HEK293 (cell line): ENCODE data around the gene SCN1A.

ENCODE experiments used
- REPIN1 ChIP-seq: fragments of 450-650 bp; formaldehyde crosslinking; IDR thresholded peaks from 2 replicates; pipeline ENCODE4 v1.5.1; 2017; ENCODE audit warnings: missing biosample characterization, missing genetic modification characterization, low read depth
- ZNF266 ChIP-seq: fragments of 450-650 bp; formaldehyde crosslinking; IDR thresholded peaks from 2 replicates; pipeline ENCODE4 v1.5.1; 2016; ENCODE audit warnings: missing biosample characterization, missing genetic modification characterization, low read depth
- TF ChIP-seq, protein P1 (sequence below): fragments of 450-650 bp; formaldehyde crosslinking; IDR thresholded peaks from 2 replicates; pipeline ENCODE4 v1.5.1; 2016; ENCODE audit warnings: missing biosample characterization, missing genetic modification characterization
- TF ChIP-seq, protein P2 (sequence below): fragments of 450-650 bp; formaldehyde crosslinking; IDR thresholded peaks from 2 replicates; pipeline ENCODE4 v1.5.1; 2017; ENCODE audit warnings: missing biosample characterization, missing genetic modification characterization

DNA sequence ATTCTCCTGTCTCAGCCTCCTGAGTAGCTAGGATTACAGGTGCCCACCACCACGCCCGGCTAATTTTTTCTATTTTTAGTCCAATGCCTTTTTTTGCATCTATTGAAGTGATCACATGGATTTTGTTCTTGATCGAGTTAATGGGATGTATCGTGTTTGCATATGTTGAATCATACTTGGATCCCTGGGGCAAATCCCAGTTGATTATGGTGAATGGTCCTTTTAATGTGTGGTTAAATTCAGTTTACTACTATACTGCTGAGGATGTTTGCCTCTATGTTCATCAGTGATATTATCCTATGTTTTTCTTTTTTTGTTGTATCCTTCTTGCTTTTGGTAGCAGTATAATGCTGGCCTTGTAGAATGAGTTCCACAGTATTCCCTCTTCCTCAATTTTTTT, 166.0 kb downstream of the SCN1A start:
- TF ChIP-seq, protein P1, sequence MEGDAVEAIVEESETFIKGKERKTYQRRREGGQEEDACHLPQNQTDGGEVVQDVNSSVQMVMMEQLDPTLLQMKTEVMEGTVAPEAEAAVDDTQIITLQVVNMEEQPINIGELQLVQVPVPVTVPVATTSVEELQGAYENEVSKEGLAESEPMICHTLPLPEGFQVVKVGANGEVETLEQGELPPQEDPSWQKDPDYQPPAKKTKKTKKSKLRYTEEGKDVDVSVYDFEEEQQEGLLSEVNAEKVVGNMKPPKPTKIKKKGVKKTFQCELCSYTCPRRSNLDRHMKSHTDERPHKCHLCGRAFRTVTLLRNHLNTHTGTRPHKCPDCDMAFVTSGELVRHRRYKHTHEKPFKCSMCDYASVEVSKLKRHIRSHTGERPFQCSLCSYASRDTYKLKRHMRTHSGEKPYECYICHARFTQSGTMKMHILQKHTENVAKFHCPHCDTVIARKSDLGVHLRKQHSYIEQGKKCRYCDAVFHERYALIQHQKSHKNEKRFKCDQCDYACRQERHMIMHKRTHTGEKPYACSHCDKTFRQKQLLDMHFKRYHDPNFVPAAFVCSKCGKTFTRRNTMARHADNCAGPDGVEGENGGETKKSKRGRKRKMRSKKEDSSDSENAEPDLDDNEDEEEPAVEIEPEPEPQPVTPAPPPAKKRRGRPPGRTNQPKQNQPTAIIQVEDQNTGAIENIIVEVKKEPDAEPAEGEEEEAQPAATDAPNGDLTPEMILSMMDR (tag by site-specific recombination), result no peak
- TF ChIP-seq, protein P2, sequence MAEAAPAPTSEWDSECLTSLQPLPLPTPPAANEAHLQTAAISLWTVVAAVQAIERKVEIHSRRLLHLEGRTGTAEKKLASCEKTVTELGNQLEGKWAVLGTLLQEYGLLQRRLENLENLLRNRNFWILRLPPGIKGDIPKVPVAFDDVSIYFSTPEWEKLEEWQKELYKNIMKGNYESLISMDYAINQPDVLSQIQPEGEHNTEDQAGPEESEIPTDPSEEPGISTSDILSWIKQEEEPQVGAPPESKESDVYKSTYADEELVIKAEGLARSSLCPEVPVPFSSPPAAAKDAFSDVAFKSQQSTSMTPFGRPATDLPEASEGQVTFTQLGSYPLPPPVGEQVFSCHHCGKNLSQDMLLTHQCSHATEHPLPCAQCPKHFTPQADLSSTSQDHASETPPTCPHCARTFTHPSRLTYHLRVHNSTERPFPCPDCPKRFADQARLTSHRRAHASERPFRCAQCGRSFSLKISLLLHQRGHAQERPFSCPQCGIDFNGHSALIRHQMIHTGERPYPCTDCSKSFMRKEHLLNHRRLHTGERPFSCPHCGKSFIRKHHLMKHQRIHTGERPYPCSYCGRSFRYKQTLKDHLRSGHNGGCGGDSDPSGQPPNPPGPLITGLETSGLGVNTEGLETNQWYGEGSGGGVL, result no peak
- TF ChIP-seq REPIN1 (tag by site-specific recombination) (no peak), ZNF266 (no peak)
